ENCODE data around the gene UPK1A. TPM values are rescaled to one million over a fixed set of nuclear protein-coding genes. Genes with fewer than 3 reads are reported as not detected.
A peak's percentile ranks its signal among the peaks of the same experiment; 100 is the strongest.

The UPK1A gene
- total RNA-seq, 4 donors from 2014 or later, result 4.6 to 18.7 (median 9.8) TPM; not detected in 1

- Histone ChIP-seq H3K4me3 (no peak overlapping the region), H3K27me3 (peaks cover 0 to 48% (median 4%) of the 10 kb centered on the region in 4 donors), H3K27ac (no peak overlapping the region), H3K9me3 (no peaks in the 10 kb centered on the region), H3K36me3 (peaks cover 0 to 8% (median 0%) of the 10 kb centered on the region in 3 donors), H3K4me1 (peaks cover 5 to 22% (median 7%) of the 10 kb centered on the region in 3 donors)
- no peak for DNase-seq
- 55 to 63% methylated on average over 4 of the region's 4 CpGs for WGBS, 2 donors
- TF ChIP-seq, protein P1, sequence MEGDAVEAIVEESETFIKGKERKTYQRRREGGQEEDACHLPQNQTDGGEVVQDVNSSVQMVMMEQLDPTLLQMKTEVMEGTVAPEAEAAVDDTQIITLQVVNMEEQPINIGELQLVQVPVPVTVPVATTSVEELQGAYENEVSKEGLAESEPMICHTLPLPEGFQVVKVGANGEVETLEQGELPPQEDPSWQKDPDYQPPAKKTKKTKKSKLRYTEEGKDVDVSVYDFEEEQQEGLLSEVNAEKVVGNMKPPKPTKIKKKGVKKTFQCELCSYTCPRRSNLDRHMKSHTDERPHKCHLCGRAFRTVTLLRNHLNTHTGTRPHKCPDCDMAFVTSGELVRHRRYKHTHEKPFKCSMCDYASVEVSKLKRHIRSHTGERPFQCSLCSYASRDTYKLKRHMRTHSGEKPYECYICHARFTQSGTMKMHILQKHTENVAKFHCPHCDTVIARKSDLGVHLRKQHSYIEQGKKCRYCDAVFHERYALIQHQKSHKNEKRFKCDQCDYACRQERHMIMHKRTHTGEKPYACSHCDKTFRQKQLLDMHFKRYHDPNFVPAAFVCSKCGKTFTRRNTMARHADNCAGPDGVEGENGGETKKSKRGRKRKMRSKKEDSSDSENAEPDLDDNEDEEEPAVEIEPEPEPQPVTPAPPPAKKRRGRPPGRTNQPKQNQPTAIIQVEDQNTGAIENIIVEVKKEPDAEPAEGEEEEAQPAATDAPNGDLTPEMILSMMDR (IDR thresholded peaks at IDR 0.05), result no peak
- TF ChIP-seq POLR2A (IDR thresholded peaks at IDR 0.05), result no peak
- intact Hi-C loops (cut with DNase I), result no loop called here
Measured at GRCh38 chr19:35669974-35670373, 3.7 kb downstream of the UPK1A start.

DNA sequence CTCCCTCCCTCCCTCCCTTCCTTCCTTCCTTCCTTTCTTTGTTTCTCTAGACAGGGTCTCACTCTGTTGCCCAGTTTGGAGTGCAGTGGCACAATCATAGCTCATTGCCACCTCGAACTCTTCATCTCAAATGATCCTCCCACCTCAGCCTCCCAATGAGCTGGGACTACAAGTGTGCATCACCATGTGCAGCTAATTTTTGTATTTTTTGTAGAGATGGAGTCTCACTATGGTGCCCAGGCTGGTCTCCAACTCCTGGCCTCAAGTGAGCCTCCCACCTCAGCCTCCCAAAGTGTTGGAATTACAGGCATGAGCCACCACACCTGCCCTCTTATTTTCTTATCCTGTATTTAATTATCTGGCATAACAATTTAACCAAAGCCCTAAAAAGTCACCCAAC, 4.4 kb downstream of the UPK1A start:
- no peak overlapping the region for H3K4me3 ChIP-seq
- no peak for DNase-seq
- H3K27me3 ChIP-seq, result peaks cover 0 to 55% (median 4%) of the 10 kb centered on the region in 4 donors
- H3K36me3 ChIP-seq, result peaks cover 0 to 1% (median 0%) of the 10 kb centered on the region in 3 donors
- no peak overlapping the region for H3K27ac ChIP-seq
- peaks cover 5 to 20% (median 7%) of the 10 kb centered on the region in 3 donors for H3K4me1 ChIP-seq
- 71 to 100% methylated on average over 1 of the region's 1 CpG for WGBS, 2 donors
- H3K9me3 ChIP-seq, result no peaks in the 10 kb centered on the region
- intact Hi-C loops (cut with DNase I), result no loop called here
- TF ChIP-seq POLR2A (IDR thresholded peaks at IDR 0.05), result no peak
- TF ChIP-seq, protein P1 (IDR thresholded peaks at IDR 0.05), result no peak

- Histone ChIP-seq H3K27ac (no peak overlapping the region), H3K9me3 (no peaks in the 10 kb centered on the region), H3K4me3 (no peak overlapping the region), H3K27me3 (peaks cover 0 to 57% (median 4%) of the 10 kb centered on the region in 4 donors), H3K36me3 (no peaks in the 10 kb centered on the region), H3K4me1 (peaks cover 5 to 9% (median 7%) of the 10 kb centered on the region in 3 donors)
- intact Hi-C loops (cut with DNase I), result no loop called here
- TF ChIP-seq, protein P1 (IDR thresholded peaks at IDR 0.05), result no peak
- TF ChIP-seq POLR2A (IDR thresholded peaks at IDR 0.05), result no peak
- no peak for DNase-seq
- WGBS, 2 donors, result 28 to 45% methylated on average over 3 of the region's 3 CpGs
Measured at GRCh38 chr19:35671818-35672217, 5.5 kb downstream of the UPK1A start.

- WGBS, 2 donors, result 4 to 7% methylated on average over 16 to 21 of the region's 39 CpGs
- DNase-seq, result no peak
- no peak overlapping the region for H3K27ac ChIP-seq
- no peaks in the 10 kb centered on the region for H3K36me3 ChIP-seq
- no peaks in the 10 kb centered on the region for H3K9me3 ChIP-seq
- H3K4me3 ChIP-seq, result peak overlapping the region; percentile 14 to 62 (median 24)
- peaks cover 5 to 8% (median 7%) of the 10 kb centered on the region in 3 donors for H3K4me1 ChIP-seq
- peaks cover 0 to 64% (median 4%) of the 10 kb centered on the region in 4 donors for H3K27me3 ChIP-seq
- TF ChIP-seq, protein P1 (IDR thresholded peaks at IDR 0.05), result no peak
- TF ChIP-seq POLR2A (IDR thresholded peaks at IDR 0.05), result no peak
- intact Hi-C loops (cut with DNase I), result no loop called here
Measured at GRCh38 chr19:35673121-35673804, 6.9 kb downstream of the UPK1A start.

DNA sequence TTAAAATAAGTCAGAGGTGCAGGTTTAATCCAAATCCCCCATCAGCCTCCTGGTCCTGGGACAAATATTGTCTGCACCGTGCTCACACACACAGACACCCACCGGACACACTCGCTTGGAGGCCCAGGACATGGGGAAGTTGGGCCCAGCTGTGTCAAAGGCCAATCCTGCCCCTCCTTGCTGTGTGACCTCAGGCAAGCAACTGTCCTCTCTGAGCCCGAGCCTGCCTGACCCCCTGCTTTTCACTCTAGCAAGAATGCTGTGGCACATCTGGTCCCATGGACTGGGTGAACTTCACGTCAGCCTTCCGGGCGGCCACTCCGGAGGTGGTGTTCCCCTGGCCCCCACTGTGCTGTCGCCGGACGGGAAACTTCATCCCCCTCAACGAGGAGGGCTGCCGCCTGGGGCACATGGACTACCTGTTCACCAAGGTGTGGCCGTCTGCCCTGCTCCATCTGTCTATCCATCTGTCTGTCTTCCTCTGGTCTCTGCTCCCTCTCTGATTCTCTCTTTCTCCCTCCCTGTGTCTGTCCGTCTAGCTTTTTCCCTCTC, 9.3 kb downstream of the UPK1A start:
- Histone ChIP-seq H3K27ac (no peak overlapping the region), H3K4me3 (no peak overlapping the region), H3K36me3 (no peaks in the 10 kb centered on the region), H3K9me3 (no peaks in the 10 kb centered on the region), H3K4me1 (peaks cover 5 to 8% (median 7%) of the 10 kb centered on the region in 3 donors), H3K27me3 (peaks cover 0 to 57% (median 4%) of the 10 kb centered on the region in 4 donors)
- TF ChIP-seq, protein P1 (IDR thresholded peaks at IDR 0.05), result no peak
- no peak for TF ChIP-seq POLR2A (IDR thresholded peaks at IDR 0.05)
- 72 to 78% methylated on average over 15 of the region's 15 CpGs for WGBS, 2 donors
- no peak for DNase-seq
- intact Hi-C loops (cut with DNase I), result no loop called here

Measured in esophagus squamous epithelium (tissue), 5 donors.